Tibial nerve (tissue), 3 donors: Measurements from ENCODE around the gene MARS2.

Experiments
- POLR2A ChIP-seq, 2 donors: fragments of 450-650 bp; IDR thresholded peaks; one replicate each; pipeline ENCODE4 v1.6.1; 2017; ENCODE audit warnings: antibody characterized with exemption in 2 of 2, mild to moderate bottlenecking in 2 of 2, moderate library complexity in 2 of 2
- TF ChIP-seq, protein P1 (sequence below), 5 experiments: fragments of 200-600 bp in 3 of 5; fragments of 450-650 bp in 2 of 5; sonication (generic) in 3 of 5; IDR thresholded peaks; one replicate each; pipeline ENCODE4 v1.5.1; 2016 to 2019; ENCODE audit warnings: antibody characterized with exemption in 5 of 5, mild to moderate bottlenecking in 3 of 5, moderate library complexity in 2 of 5

DNA sequence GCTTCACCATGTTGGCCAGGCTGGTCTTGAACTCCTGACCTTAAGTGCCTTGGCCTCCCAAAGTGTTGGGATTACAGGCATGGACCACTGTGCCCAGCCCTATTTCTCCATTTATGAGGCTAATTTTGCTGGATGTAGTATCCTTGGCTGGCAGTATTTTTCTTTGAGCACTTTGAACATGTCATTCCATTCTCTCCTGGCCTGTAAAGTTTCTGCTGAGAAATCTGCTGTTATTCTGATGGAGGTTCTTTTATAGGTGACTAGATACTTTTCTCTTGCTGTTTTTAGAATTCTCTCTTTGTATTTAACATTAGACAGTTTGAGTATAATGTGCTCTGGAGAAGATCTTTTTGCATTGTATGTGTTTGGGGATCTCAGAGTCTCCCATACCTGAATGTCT, 38.9 kb upstream of the MARS2 start:
- TF ChIP-seq, protein P1, sequence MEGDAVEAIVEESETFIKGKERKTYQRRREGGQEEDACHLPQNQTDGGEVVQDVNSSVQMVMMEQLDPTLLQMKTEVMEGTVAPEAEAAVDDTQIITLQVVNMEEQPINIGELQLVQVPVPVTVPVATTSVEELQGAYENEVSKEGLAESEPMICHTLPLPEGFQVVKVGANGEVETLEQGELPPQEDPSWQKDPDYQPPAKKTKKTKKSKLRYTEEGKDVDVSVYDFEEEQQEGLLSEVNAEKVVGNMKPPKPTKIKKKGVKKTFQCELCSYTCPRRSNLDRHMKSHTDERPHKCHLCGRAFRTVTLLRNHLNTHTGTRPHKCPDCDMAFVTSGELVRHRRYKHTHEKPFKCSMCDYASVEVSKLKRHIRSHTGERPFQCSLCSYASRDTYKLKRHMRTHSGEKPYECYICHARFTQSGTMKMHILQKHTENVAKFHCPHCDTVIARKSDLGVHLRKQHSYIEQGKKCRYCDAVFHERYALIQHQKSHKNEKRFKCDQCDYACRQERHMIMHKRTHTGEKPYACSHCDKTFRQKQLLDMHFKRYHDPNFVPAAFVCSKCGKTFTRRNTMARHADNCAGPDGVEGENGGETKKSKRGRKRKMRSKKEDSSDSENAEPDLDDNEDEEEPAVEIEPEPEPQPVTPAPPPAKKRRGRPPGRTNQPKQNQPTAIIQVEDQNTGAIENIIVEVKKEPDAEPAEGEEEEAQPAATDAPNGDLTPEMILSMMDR (IDR thresholded peaks at IDR 0.05): no peak
- TF ChIP-seq POLR2A (IDR thresholded peaks at IDR 0.05): no peak
